GM21723 (cell line): ENCODE data around the gene IGFBPL1.
A peak's percentile ranks its signal among the peaks of the same experiment; 100 is the strongest.
"Not testable (repeated sequence)": the region's sequence is repeated elsewhere in the genome, so short reads cannot be mapped to it uniquely, and the experiment has no call there.

Experiments
- ATAC-seq: cut with Tn5 transposase; IDR thresholded peaks from one replicate; pipeline ENCODE4 v1.9.1; 2021; ENCODE audit warnings: mild to moderate bottlenecking, moderate library complexity; ENCODE audit not compliant: unreplicated experiment

The IGFBPL1 gene, protein sequence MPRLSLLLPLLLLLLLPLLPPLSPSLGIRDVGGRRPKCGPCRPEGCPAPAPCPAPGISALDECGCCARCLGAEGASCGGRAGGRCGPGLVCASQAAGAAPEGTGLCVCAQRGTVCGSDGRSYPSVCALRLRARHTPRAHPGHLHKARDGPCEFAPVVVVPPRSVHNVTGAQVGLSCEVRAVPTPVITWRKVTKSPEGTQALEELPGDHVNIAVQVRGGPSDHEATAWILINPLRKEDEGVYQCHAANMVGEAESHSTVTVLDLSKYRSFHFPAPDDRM

DNA sequence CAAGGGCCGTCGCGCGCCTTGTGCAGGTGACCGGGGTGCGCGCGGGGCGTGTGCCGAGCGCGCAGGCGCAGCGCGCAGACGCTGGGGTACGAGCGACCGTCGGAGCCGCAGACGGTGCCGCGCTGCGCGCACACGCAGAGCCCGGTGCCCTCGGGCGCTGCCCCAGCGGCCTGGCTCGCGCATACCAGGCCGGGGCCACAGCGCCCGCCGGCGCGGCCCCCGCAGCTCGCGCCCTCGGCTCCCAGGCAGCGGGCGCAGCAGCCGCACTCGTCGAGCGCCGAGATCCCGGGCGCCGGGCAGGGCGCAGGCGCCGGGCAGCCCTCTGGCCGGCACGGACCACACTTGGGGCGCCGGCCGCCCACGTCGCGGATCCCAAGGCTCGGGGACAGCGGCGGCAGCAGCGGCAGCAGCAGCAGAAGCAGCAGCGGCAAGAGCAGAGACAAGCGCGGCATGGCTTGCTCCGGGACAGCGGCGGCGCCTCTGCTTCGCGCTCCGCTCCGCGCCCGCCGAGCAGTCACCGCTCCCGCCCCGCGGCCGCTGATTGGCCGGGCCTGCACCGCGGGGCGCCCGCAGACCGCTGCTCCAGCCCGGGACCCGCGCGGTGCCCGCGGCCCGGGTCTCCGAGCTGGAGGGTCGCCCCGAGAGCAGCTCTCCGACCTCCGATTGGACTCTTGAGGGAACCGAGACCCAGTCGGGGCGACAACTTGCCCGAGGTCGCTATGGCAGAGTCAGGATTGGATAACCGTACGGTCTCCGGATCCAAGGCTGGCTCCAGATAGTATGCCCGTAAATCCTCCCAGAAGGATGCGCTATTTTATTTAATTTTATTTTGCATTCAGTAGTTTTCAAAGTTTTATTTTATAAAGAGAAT, at the start of gene IGFBPL1:
TSS of gene IGFBPL1 (minus strand) at position 482 of the 871 bp plus-strand sequence. CDS start at position 452, 30 bp downstream.
- ATAC-seq, result no peak

DNA sequence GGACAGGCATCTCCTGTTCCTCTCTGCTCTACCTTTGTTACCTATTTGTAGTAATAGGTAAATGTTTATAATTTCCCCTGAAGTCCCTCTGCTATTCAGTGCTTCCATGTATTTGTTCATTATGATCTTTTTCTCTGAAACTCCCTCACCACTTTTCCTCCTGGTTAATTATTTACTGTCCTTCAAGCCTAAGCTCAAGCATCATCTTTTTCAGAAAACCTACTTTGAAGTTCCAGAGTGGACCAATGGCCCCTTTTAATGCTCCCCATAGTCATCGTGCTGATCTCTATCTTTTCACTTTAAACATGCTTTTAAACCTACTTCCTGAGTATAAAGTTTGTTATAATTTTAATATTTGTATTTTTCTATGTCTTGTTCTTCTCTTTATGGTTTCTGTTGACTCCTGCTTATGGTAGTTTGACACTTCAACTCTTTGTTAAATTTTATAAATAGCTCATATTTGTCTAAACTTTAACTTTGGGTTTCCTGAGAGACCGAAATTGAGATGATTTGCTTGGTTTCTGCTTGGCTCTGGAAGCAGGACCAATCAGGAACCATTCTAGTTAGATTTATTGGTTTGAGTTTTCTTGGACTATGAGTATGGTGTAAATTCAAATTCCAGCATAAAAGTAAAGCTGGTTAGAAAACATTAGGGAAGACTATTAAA, 48.5 kb upstream of the IGFBPL1 start:
- ATAC-seq, result not testable (repeated sequence)

DNA sequence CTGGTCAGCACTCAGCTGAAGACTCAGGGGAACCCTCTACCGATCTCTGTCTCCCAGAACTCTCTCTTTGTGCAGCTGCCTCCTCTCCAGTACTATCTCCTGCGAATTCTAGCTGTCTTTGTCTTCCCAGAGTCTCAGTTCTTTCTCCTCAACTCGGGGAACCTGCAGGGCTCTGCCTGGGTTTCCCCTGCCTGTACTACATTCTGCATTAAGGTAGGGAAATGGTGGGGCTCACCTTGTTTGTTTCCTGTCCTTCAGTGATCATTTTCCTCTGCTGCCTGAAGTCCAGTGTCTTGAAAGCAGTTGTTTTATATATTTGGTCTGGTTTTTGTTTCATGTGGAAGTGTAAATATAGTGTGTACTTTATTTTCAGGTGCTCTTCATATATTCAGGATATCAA, 43.1 kb upstream of the IGFBPL1 start:
- ATAC-seq, result no peak

DNA sequence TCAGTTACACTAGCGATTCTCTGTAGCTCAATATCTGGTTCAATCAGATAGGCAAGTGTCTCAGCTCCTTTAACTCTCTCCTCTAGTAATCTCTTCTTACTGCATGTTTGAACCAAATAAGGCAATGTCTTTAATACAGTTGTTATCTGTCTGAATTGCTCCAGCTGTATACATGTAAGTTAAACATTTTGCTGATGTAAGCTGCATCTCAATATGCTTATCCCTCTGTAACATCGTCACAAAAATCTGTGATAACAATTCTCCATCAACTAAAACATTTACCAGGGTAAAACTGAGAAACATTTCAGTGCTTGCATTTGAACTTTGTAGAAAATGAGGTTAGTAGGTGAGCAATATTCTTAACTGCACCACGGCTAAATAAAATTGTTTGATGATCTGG, 29.6 kb upstream of the IGFBPL1 start:
- ATAC-seq, result no peak

DNA sequence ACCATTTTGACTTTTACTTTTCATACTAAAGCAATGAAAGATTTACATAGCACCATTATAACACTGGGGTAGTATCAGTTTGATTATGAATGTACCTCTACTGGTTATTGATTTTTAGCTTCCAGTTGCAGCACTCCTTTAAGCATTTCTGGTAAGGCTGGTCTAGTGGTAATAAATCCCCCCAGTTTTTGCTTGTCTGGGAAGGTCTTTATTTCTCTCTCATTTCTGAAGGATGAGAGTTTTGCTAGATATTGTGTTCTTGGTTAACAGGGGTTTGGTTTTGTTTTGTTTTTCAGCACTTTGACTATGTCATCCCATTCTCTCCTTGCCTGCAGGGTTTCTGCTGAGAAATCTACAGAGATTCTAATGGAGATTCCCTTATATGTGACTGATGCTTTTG, 26.9 kb upstream of the IGFBPL1 start:
- no peak for ATAC-seq

DNA sequence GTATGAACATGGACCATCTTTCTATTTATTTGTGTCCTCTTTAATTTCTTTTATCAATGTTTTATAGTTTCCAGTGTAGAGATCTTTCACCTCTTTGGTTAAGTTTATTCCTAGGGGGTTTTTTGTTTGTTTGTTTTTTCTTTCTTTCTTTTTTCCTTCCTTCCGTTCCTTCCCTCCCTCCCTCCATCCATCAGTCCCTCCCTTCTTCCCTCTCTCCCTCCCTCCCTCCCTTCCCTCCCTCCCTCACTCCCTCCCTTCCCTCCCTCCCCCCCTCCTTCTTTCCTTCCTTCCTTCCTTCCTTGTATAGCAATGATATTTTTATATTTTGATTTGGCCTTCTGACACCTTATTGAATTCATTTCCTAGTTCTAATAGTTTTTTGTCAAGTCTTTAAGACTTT, 23.4 kb upstream of the IGFBPL1 start:
- no peak for ATAC-seq

DNA sequence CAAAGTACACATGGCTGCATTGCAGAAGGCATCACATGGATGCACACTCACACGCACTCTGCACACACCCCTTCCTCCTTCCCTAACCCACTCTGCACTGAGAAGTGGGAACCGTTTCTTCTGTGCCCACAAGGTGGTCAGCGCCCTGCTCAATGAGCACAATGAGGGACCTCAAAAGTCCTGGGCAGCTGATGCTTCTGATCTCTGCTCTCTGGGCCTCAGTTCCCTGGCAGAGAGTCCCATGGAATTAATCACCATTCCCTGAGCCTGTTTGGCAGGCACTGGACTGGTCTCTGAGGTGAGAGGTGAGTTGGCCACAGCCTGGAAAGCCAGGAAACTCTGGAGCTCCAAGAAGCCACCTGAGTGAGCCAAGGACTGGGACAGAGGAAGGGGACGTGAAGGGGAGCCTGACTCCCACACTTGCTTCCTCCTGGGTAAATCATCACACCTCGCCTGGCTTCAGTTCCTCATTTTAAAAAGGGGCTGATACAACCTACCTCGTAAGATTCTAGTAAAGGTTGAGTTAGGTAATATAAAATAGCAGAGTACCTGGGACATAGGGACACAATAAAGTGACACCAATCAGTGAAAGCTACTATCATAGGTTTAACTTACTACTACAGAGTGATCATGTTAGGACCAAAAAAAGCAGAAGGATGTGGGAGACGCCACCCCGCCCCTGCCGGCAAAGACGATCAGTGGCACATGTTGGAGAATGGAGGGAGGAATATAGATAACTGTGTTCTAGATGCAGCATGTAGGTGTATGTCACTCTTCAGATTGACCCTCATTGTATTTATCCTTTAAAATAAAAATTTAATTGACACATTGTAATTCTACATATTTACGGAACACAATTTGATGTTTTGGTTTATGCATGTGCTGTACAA, 21.1 kb upstream of the IGFBPL1 start:
- ATAC-seq, result peak; percentile 92

DNA sequence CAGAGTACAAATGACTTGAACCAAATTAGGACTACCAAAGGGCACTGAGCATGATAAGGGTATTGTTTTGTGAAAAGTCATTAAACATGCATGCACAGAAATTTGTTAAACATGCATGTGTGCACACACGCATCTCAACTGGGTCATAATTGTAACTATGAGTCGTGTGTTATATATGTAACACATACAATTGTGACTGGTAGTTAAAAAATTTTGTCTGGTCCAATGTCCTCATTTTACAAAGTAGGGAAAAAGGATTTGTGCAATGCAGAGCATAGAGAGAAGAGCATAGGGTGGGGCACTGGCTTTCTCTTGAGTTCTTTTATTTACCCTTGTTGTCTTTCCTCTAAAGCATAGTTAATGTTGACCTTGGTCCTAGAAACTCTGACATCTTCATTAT, 19.3 kb upstream of the IGFBPL1 start:
- ATAC-seq, result no peak

DNA sequence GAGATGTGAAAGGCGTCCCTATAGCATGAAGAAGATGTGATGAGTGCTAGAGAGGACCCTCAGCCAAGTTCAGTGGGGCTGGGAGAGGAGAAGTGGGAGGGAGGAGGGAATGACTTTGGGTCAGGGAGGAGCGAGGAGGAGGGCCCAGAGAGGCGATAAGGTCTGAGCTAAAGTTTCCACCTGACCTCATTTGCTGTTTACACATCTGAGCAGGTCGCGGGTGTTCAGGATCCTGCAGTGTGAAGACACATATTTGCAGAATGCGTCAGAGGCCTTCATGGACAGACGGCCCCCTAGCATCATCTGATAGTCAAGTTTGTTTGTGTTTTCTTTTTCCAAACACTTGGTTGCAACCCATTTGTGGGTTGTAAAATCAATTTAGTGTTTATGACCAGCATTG, 18.9 kb upstream of the IGFBPL1 start:
- no peak for ATAC-seq

DNA sequence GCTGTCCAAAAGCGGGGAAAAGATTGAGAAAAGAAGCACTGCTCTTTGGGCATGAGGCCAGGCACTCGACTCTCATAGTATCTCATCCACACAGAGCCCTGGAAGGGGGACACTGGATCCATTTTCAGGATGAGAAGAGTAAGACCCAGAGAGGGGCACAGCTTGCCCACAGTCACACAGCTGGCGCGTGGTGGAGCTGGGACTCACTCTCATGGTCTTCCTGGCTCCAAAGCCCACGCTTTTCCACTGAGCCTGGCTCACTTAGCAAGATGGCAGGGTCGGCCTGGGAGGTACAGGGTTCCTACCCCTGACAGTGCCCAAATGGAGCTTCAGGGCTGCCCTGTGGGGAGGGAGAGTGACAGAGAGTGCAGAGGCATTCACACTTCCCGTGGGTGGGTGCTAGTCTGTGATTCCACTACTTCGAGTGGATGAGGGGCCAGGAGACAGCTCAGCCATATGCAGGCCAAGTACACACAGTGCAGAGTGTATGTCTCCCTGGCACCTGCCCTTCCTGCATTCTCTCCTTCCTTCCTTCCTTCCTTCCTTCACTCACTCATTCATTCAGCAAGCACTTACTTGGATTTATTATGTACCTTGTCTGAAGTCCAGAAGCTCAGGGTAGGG, 18.3 kb upstream of the IGFBPL1 start:
- ATAC-seq, result no peak

DNA sequence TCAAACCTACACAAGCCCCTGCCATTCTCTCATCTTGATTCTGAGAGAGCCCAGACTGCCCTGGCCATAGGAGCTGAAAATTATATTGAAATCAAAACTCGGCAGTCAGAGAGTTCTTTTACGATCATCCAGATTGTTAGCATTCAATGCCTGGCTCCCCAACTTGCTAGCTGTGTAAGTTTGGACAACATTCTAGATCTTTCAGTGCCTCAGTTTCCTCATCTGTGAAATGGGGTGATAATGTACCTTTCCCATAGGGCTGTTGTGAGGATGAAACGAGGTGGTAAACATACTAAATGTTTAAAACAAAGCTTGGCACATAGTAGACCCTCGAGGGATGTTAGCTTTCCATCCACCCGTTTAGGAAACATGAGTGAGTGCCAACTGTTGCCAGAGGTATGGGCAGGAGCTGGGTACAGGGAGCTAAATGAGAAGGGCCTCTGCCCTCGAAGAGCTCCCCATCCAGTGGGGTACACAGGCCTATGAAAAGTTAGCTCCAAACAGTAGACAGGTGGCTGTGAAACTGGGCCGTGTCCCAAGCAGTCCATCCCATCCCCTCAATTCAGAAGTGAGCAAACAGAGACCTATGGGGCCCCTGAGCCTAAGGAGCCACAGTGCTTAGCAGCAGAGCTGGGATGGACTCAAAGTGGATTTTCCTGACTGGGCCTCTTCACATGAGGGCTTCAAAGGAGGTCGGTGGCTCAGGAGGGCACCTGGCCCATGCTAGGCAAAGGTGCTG, 17.3 kb upstream of the IGFBPL1 start:
- no peak for ATAC-seq

DNA sequence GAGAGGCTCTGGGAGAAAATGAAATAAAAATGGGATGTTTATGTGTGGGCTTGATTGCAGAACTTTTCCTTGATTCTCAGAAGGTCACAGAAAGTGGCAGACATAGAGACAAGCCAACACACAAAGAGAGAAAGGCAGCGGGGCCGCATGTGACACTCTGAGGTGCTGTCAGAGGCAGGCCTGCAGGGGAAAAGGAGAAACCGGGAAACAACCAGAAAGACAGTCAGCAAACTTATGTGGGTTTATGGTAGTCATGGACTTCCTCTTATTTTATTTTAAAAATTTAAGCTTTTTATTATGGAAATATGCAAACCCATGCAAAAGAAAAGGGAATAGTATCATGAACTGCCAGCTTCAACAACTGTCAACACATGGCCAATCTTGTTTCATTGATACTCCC, 16.3 kb upstream of the IGFBPL1 start:
- ATAC-seq, result no peak

DNA sequence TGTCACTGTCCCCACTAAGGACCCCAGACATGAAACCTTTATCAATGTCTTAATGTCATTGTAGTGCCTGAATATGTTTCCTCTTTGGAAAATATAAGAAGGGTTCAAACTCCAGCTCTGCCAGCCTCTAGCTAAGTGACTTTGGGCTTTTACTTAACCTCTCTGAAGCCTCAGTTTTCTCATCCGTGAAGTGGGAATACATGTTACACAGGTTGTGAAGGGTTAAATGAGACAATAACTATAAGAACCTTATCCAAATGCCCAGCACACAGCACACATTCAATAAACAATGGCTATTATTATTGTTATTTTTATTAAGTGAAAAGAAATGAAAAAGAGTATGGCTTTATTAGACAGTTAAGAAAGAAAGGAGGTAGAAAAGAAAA, 15.7 kb upstream of the IGFBPL1 start:
- no peak for ATAC-seq

DNA sequence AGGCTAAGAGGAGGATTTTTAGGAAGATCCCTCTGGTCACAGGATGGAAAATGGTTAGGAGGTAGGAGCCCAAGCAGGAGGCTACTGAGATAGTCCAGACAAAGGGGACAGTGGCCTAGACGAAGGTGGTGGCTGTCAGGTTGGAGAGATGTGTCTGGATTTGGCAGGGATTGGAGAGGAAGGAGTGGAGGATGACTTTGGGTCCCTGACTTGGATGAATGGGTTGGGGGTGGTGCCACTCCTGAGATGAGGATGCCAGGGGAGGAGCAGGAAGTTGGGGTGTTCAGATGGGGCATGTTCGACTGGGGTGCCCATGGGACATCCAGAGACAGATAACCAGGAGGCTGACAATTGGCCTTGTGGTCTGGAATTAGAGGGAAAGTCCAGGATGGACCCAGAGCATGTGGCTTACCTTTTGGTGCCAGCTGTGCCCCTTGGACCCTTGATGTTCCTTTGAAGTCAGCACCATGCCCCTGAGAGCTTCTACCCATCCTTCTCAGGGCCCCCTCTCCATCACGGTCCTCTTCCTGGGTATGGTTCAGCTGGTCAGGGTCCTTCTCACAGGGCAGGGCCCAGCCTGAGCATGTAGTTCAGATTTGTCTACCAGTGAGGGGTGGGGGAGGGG, 15.1 kb upstream of the IGFBPL1 start:
- no peak for ATAC-seq

DNA sequence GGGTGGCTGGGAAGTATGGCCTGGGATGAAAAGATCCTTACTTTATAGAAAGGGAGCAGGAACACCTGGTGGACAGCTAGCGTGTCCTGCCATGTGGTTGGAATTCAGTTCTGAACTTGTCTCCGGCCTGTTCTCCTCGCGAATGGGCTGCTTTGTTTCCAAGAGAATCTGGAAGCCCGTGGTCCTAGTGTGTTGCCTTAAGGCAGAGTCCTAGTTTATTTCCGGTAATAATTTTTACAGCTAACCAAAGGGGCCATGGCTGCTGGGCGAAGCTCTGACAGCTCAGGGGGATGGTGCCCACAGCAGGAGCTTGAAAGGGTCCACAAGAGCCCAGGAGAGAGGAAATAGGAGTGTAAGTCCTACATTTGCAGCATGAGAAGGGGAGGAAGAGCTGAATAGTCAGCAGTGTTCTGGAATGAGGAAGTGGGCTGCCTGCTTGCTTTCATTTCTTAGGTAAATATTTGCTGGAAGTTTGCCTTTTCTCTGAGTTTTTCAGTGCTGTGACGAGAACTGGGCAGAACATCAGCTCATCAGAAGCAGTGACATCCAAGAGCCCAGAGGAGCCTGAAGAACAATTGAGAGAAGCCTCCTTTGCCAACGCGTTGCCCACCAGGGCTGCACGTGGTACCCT, 13.1 kb upstream of the IGFBPL1 start:
- ATAC-seq, result no peak

DNA sequence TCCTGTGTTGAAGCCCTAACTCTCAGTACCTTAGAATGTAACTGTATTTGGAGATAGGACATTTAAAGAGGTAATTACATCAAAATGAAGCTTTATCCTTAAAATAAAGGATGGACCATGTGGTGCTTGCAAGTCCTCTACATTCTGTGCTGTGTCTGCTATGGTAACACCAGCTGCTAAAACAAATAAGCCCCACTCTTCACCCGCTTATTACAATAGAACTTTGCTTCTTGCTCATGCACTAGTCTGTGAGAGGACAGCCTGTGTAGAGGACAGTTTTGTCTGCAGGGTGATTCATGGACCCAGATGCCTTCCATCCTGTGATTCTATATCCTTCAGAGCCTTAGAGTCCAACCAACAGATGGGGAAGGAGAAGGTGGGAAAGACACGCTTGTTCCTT, 12.5 kb upstream of the IGFBPL1 start:
- ATAC-seq, result no peak

DNA sequence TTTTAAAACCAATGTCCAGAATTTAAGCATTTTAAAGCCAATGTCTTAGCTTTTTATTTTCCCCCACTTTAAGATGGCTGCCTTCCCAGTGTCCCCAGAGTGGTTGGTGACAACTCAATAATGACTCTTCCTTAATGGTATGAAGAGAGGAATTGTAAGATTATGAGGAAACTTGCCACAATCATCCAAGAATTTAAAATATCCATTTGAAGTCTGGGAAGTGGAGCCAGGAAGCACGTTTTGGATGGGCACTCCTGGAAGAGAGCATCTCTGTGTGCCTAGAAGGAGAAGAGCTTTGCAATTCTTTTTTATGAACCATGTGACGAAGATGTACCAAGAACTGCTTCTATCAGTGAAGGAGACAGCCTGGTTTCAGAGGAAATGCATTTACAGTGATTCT, 11.3 kb upstream of the IGFBPL1 start:
- ATAC-seq, result no peak

DNA sequence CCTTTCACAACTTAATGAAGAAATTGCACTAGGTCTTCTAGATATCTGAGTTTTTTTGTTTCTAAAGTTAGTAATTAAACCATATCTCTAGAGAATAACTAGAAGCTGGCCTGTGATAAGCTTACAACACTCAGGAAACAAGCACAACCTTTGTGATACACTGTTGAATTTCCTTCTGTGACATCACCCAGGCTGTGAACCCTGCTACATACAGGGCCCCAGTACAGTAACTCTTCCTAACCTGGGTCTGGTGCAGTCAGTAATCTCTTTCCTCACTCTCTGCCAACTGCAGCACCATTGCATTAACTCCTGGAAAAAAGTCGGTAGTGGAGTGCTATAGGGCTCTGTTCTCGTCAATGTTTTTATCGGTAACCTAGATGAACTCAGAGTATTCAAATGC, 10.6 kb upstream of the IGFBPL1 start:
- no peak for ATAC-seq

DNA sequence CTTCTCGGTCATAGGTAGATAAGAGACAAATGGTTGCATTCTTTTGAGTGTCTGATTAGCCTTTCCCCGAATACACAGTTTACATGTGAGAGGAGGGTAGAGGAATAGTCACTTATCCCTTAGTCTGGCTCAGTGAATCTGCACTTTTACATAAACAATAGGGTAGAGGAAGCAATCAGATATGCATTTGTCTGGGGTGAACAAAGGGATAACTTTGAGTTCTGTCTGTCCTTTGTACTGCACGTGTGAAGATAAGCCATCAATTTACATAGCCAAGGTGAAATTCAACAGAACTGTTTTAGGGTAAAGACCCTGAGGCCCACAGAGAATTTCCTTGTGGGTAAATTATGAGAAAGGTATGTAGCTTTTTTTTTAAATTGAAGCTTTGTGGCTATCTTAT, 10.1 kb upstream of the IGFBPL1 start:
- no peak for ATAC-seq
